Fibroblast of pulmonary artery (primary cell): Measurements from ENCODE around the gene DLGAP1.
"Not testable (repeated sequence)": the region's sequence is repeated elsewhere in the genome, so short reads cannot be mapped to it uniquely, and the experiment has no call there.

Source experiments
- DNase-seq: peaks from one replicate; pipeline ENCODE4 v3.0.0-alpha.2; 2010; ENCODE audit warnings: low read depth
- H3K4me3 ChIP-seq: replicated peaks from 2 replicates; pipeline ENCODE4 v1.5.1; 2011; ENCODE audit warnings: low read depth, mild to moderate bottlenecking, control low read depth, low read length, moderate library complexity
- CTCF ChIP-seq: IDR thresholded peaks from 2 replicates; pipeline ENCODE4 v1.5.1; 2011; ENCODE audit warnings: mild to moderate bottlenecking, control low read depth, low read length, inconsistent platforms; ENCODE audit errors: missing control alignments

DLGAP1 gene

GRCh38 chr18:3605954-3606443, 849.1 kb downstream of the DLGAP1 start:
- TF ChIP-seq CTCF: no peak
- DNase-seq: peak; percentile 64
- H3K4me3 ChIP-seq: peak overlapping the region; percentile 54

GRCh38 chr18:3605486-3605952, 849.6 kb downstream of the DLGAP1 start:
- peak overlapping the region; percentile 54 for H3K4me3 ChIP-seq
- DNase-seq: no peak
- TF ChIP-seq CTCF: no peak

GRCh38 chr18:3604498-3605408, 850.4 kb downstream of the DLGAP1 start:
- TF ChIP-seq CTCF: no peak
- H3K4me3 ChIP-seq: peak overlapping the region; percentile 54
- peak; percentile 99 for DNase-seq

DNA sequence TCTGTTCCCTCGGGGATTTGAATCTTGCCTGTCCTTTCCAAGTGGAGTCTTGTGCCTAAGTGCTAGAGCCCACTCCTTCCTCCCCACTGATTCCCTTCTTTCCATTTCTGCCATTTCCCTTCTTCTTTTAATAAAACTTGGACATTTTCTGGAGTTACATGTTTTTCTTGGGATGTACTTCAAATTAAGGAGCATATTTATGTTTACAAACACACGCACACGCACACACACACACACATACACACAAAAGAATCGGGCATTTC, 850.9 kb downstream of the DLGAP1 start:
- no peak for TF ChIP-seq CTCF
- no peak for DNase-seq
- peak overlapping the region; percentile 54 for H3K4me3 ChIP-seq

- peak; percentile 98 for DNase-seq
- peak overlapping the region; percentile 54 for H3K4me3 ChIP-seq
- TF ChIP-seq CTCF: no peak
Observed at GRCh38 chr18:3603421-3604234, 851.5 kb downstream of the DLGAP1 start.

- DNase-seq, H3K4me3 ChIP-seq: not testable (repeated sequence)
Observed at GRCh38 chr18:3601106-3601755, 853.9 kb downstream of the DLGAP1 start.

- no peak overlapping the region for H3K4me3 ChIP-seq
- TF ChIP-seq CTCF: no peak
- DNase-seq: no peak
Observed at GRCh38 chr18:3599861-3600260, 855.2 kb downstream of the DLGAP1 start.
